Endothelial cell of umbilical vein (primary cell): Measurements from ENCODE around the gene P2RY6.

Source experiments
- EZH2 ChIP-seq: IDR thresholded peaks from 2 replicates; pipeline ENCODE4 v1.6.1; 2012; ENCODE audit warnings: borderline replicate concordance, low read depth, mild to moderate bottlenecking, moderate library complexity, low read length, inconsistent platforms; ENCODE audit not compliant: severe bottlenecking
- JUN ChIP-seq: IDR thresholded peaks from 2 replicates; pipeline ENCODE4 v1.6.1; 2011; ENCODE audit warnings: borderline replicate concordance, low read depth; ENCODE audit not compliant: insufficient read length, insufficient read depth
- POLR2A ChIP-seq: IDR thresholded peaks from 2 replicates; pipeline ENCODE4 v1.6.1; 2012; ENCODE audit warnings: low read depth, mild to moderate bottlenecking, control low read depth, low read length
- TF ChIP-seq, protein P1 (sequence below), 2 donors: IDR thresholded peaks; 1 replicate in 1 of 2; 2 replicates in 1 of 2; pipeline ENCODE4 v1.5.1; 2011; ENCODE audit warnings: low read length in 2 of 2, mild to moderate bottlenecking in 2 of 2, moderate library complexity in 2 of 2, control low read depth in 1 of 2, inconsistent platforms in 1 of 2, low read depth in 1 of 2; ENCODE audit not compliant: insufficient read depth in 1 of 2; ENCODE audit errors: extremely low read depth in 1 of 2

DNA sequence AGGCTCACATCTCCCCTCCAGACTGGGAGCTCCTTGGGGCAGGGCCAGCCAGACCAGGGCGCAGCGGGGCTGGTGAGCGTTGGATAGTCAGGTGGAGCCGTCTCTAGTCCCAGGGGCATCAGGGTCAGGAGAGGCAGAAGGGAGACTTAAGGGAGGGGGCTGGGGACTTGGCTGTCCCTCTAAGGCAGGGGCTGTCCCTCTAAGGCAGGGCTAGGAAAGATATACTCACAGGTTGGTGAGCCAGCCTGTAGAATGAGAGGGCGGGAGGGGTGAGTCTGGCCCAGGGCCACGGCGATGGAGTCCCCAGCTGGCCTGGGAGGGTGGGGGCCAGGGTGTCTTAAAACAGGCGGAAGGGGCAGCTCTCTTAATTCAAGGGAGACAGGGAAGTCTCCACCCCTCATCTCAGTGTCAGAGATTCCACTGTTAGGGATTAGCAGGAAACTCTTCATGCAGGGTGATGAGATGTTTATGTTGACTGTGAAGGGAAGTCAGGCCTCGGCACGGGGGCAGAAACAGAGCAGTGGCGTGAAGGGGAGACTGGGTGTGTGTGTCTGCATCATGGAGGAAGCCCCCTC lies 42.7 kb upstream of the P2RY6 start:
- TF ChIP-seq EZH2 (no peak), POLR2A (no peak), JUN (no peak)
- TF ChIP-seq, protein P1, sequence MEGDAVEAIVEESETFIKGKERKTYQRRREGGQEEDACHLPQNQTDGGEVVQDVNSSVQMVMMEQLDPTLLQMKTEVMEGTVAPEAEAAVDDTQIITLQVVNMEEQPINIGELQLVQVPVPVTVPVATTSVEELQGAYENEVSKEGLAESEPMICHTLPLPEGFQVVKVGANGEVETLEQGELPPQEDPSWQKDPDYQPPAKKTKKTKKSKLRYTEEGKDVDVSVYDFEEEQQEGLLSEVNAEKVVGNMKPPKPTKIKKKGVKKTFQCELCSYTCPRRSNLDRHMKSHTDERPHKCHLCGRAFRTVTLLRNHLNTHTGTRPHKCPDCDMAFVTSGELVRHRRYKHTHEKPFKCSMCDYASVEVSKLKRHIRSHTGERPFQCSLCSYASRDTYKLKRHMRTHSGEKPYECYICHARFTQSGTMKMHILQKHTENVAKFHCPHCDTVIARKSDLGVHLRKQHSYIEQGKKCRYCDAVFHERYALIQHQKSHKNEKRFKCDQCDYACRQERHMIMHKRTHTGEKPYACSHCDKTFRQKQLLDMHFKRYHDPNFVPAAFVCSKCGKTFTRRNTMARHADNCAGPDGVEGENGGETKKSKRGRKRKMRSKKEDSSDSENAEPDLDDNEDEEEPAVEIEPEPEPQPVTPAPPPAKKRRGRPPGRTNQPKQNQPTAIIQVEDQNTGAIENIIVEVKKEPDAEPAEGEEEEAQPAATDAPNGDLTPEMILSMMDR (IDR thresholded peaks at IDR 0.05; ENCODE audit: extremely low read depth in 1 of 2, insufficient read depth in 1 of 2, low read depth in 1 of 2, low read length in 2 of 2): no peak
